Psoas muscle (tissue), 8 donors: ENCODE results near the gene BCAS1. TPM values are rescaled to one million over a fixed set of nuclear protein-coding genes. Genes with fewer than 3 reads are reported as not detected.

ENCODE experiments used
- ATAC-seq, 4 donors: fragments of 200-7000 bp; cut with Tn5 transposase; one replicate each; pipeline ENCODE4 v1.9.1; 2020; ENCODE audit warnings: moderate library complexity in 3 of 4, mild to moderate bottlenecking in 2 of 4
- DNase-seq, 2 donors: peaks; one replicate each; pipeline ENCODE4 v3.0.0-alpha.2; 2020
- H3K27ac ChIP-seq: fragments of 200-600 bp; one replicate; pipeline ENCODE4 v1.8.0; 2022
- H3K27me3 ChIP-seq, 3 donors: fragments of 200-600 bp in 1 of 3; one replicate each; pipeline versions ENCODE4 v1.6.1 to v1.8.0; 2013 to 2022; ENCODE audit warnings: low read length in 2 of 3, mild to moderate bottlenecking in 2 of 3, moderate library complexity in 1 of 3; ENCODE audit not compliant: insufficient read depth in 3 of 3
- H3K36me3 ChIP-seq, 2 donors: fragments of 200-600 bp in 1 of 2; one replicate each; pipeline versions ENCODE4 v1.6.1 to v1.8.0; 2013 to 2022; ENCODE audit warnings: low read depth in 1 of 2, mild to moderate bottlenecking in 1 of 2, moderate library complexity in 1 of 2; ENCODE audit not compliant: insufficient read depth in 1 of 2
- H3K4me1 ChIP-seq: fragments of 200-600 bp; one replicate; pipeline ENCODE4 v1.8.0; 2022
- H3K4me3 ChIP-seq: fragments of 200-600 bp; one replicate; pipeline ENCODE4 v1.8.0; 2022; ENCODE audit warnings: mild to moderate bottlenecking
- H3K9me3 ChIP-seq: fragments of 200-600 bp; one replicate; pipeline ENCODE4 v1.8.0; 2022
- WGBS, 3 donors: extraction: QIAGEN DNeasy Blood & Tissue Kit; methylation state at CpG; one replicate each; pipeline versions ENCODE4 v1.1.6 to v1.1.7; 2013; 5-methylcytosine and 5-hydroxymethylcytosine counted together
- intact Hi-C, 2 donors: fragments of 100-400 bp; cut with DNase I; formaldehyde crosslinking; loops; one replicate each; pipeline versions ENCODE4 v1.11.0 to v1.14.2; 2022
- polyA plus RNA-seq, 3 donors: library from polyadenylated mRNA; stranded (reverse); fragments of 200-250 nt; gene quantifications; one replicate each; pipeline ENCODE4 v1.2.3, GENCODE V29; 2013
- total RNA-seq, 4 donors: library from RNA; stranded (reverse); fragmentation: NEBNext Ultra II Directional in 2 of 4; extraction: Animal tissue kit (Norgen Biotek cat#: 25700) in 2 of 4; gene quantifications; one replicate each; pipeline versions ENCODE4 v1.2.1 to v1.2.4, GENCODE V29; 2021 to 2023
- TF ChIP-seq, protein P1 (sequence below): fragments of 200-600 bp; IDR thresholded peaks from one replicate; pipeline ENCODE4 v1.8.0; 2022; ENCODE audit warnings: antibody characterized with exemption
- donor health status: healthy with polysubstance abuse.
- donor health status: DM: no; HTN: no; CAD: no; lungs with moderate emphysema.
- donor health status: Bipolar disorder and iron deficiency.
- donor health status: healthy.
- donor health status: DM: yes; HTN: yes; CAD: no.
- donor health status: DM: no; HTN: no; CAD: no.
- donor health status: DM: no; HTN: no; CAD: no.
- donor health status: DM: yes; HTN: yes; CAD: no.

Gene BCAS1
- total and polyA plus RNA-seq, 7 donors, result 0.01 to 0.26 (median 0.16) TPM; not detected in 2

DNA sequence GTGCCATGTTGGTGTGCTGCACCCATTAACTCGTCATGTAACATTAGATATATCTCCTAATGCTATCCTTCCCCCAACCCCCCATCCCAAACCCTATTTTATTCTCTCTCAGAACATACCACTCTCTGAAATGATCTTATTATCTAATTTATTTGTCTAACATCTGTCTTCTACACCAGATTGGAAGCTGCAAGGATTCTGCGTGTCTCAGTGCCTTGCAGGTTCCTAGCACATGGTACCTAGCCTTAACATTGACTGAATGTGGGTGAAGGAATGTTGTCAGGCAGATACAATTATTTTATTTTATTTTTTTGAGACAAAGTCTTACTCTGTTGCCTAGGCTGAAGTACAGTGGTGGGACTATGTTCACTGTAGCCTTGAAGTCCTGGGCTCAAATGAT lies 124.9 kb downstream of the BCAS1 start:
- 94 to 100% (median 97%) methylated on average over 2 of the region's 2 CpGs for WGBS, 3 donors
- H3K36me3 ChIP-seq, result no peaks in the 10 kb centered on the region
- TF ChIP-seq, protein P1, sequence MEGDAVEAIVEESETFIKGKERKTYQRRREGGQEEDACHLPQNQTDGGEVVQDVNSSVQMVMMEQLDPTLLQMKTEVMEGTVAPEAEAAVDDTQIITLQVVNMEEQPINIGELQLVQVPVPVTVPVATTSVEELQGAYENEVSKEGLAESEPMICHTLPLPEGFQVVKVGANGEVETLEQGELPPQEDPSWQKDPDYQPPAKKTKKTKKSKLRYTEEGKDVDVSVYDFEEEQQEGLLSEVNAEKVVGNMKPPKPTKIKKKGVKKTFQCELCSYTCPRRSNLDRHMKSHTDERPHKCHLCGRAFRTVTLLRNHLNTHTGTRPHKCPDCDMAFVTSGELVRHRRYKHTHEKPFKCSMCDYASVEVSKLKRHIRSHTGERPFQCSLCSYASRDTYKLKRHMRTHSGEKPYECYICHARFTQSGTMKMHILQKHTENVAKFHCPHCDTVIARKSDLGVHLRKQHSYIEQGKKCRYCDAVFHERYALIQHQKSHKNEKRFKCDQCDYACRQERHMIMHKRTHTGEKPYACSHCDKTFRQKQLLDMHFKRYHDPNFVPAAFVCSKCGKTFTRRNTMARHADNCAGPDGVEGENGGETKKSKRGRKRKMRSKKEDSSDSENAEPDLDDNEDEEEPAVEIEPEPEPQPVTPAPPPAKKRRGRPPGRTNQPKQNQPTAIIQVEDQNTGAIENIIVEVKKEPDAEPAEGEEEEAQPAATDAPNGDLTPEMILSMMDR, result no peak
- no peaks in the 10 kb centered on the region for H3K27me3 ChIP-seq
- no peak for ATAC-seq
- H3K27ac ChIP-seq, result no peak overlapping the region
- H3K9me3 ChIP-seq, result no peaks in the 10 kb centered on the region
- H3K4me3 ChIP-seq, result no peak overlapping the region
- no peak for DNase-seq
- intact Hi-C loops, result loop anchor here in 1 of 2 donors (10.0 kb wide), 1 partner anchor 259 kb away; the partner anchor contains the start of gene PFDN4
- H3K4me1 ChIP-seq, result peaks cover under 1% of the 10 kb centered on the region

DNA sequence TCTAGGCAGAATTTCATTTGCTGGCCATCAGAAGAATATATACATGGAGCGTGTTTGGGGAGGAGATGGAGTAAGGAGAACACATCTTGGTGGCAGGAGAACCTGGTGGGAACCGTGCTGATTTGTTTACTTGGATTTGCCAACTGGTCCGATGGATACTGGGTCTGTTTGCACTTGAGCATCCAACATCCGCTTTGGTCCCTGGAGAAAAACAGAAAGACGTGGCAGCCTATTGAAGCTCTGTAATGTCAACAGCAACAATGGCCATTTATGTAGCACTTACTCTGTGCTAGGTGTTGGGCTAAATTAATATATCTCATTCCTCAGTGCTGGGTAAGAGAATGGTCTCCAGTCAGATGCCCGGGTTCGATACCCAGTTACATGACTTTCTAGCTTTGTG lies 125.6 kb downstream of the BCAS1 start:
- no peaks in the 10 kb centered on the region for H3K9me3 ChIP-seq
- 78 to 86% (median 85%) methylated on average over 7 of the region's 7 CpGs for WGBS, 3 donors
- ATAC-seq, result no peak
- DNase-seq, result no peak
- TF ChIP-seq, protein P1, result no peak
- no peaks in the 10 kb centered on the region for H3K36me3 ChIP-seq
- H3K4me3 ChIP-seq, result no peak overlapping the region
- intact Hi-C loops, result loop anchor here (5.0 to 10.0 kb wide), 2 partner anchors 260 to 372 kb away; partner anchors contain the start of gene PFDN4 (in 1 of the 2)
- no peaks in the 10 kb centered on the region for H3K27me3 ChIP-seq
- peaks cover 3% of the 10 kb centered on the region for H3K4me1 ChIP-seq
- no peak overlapping the region for H3K27ac ChIP-seq

DNA sequence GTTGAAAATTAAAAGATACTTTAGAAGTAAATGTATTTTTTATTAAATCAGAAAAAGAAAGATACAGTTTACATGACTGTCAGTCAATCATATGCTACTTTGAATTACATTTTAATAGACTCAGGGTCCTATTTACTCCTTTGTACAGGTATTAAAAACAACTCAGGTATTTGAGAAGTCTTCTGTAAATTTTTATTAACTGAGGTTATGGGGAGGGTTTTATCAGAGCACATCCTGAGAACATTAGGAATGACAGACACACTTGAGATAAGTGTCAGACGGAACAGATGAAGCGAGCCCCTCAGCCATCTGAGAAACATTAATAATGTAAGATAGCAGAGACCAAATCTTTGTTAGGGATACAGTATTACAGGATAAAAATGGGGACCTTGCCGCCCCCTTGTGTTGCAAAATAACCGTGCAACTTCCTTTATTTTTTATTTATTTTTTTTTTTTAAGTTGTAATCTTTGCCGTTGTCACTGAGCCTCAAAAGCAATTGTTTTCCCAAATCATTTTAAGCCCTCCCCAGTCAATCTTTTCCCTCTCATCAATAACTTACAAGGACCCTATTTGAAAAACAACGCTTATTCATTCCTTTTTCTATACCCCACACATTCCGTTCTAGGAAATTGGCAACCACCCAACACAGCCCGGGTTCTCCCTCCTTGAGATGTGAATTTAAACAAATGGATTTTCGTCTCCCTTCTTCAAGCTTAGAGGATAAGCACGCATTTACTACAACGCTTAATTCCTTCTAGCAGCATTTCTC lies 126.7 kb downstream of the BCAS1 start:
- ATAC-seq (no peak), DNase-seq (no peak)
- Histone ChIP-seq H3K27me3 (no peaks in the 10 kb centered on the region), H3K4me1 (peaks cover 3% of the 10 kb centered on the region), H3K9me3 (no peaks in the 10 kb centered on the region), H3K27ac (no peak overlapping the region), H3K36me3 (no peaks in the 10 kb centered on the region), H3K4me3 (peak overlapping the region; percentile 12)
- 19 to 24% (median 21%) methylated on average over 11 of the region's 11 CpGs for WGBS, 3 donors
- TF ChIP-seq, protein P1, result peak; percentile 48
- intact Hi-C loops, result loop anchor here (5.0 to 10.0 kb wide), 2 partner anchors 261 to 371 kb away; partner anchors contain the start of gene PFDN4 (in 1 of the 2)

DNA sequence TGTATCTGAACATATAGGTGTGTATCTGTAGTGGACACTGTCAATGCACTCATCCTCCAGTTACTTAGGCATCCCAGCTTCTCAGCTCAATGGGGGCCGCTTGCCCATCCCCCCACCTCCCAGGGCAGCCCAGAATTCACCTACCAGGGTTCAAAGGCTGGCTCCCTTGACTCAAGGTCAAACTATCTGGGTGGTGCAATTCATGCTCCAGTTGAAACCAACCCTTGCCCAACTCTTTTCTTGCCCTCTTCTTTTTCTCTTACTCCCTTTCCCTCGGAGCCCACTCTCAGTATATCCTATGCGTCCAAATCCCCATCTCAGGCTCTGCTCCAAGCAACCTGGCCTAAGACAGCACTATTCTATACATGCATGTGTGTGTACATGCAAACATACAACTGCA lies 127.4 kb downstream of the BCAS1 start:
- no peak overlapping the region for H3K27ac ChIP-seq
- ATAC-seq, result no peak
- no peak for DNase-seq
- 89 to 94% (median 93%) methylated on average over 3 of the region's 3 CpGs for WGBS, 3 donors
- intact Hi-C loops, result loop anchor here (5.0 to 10.0 kb wide), 2 partner anchors 262 to 371 kb away; partner anchors contain the start of gene PFDN4 (in 1 of the 2)
- TF ChIP-seq, protein P1, result no peak
- peaks cover 3% of the 10 kb centered on the region for H3K4me1 ChIP-seq
- H3K4me3 ChIP-seq, result no peak overlapping the region
- H3K36me3 ChIP-seq, result no peaks in the 10 kb centered on the region
- H3K9me3 ChIP-seq, result no peaks in the 10 kb centered on the region
- H3K27me3 ChIP-seq, result no peaks in the 10 kb centered on the region
